SIG-M5 treated with dmso at 0.1 percent for 504 hours (cell line): ENCODE measurements around the gene KNCN.

ENCODE experiments used
- DNase-seq: peaks from one replicate; lab custom pipeline; 2025; ENCODE audit not compliant: unreplicated experiment; lab: John Stamatoyannopoulos, UW

The KNCN gene

GRCh38 chr1:46525253-46525983, 26.0 kb downstream of the KNCN start:
- no peak for DNase-seq

DNA sequence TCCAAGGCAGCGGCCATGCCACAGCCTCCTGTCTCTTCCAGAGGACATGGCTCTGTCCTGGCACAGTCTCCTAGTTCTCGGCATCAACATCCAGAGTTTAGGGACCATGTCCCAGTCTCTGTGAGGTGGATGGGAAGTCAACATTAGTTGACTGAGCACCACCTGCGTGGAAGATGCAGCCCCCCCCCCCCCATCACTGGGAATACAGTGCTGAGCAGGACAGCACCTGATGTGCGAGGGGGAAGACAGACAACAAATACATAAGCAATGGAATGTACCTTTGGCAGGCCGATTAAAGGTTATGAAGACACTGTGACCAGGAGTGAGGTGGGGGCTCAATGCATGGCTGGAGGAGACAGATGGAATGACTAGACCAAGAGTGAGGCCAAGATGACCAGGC, 26.6 kb downstream of the KNCN start:
- DNase-seq, result no peak

DNA sequence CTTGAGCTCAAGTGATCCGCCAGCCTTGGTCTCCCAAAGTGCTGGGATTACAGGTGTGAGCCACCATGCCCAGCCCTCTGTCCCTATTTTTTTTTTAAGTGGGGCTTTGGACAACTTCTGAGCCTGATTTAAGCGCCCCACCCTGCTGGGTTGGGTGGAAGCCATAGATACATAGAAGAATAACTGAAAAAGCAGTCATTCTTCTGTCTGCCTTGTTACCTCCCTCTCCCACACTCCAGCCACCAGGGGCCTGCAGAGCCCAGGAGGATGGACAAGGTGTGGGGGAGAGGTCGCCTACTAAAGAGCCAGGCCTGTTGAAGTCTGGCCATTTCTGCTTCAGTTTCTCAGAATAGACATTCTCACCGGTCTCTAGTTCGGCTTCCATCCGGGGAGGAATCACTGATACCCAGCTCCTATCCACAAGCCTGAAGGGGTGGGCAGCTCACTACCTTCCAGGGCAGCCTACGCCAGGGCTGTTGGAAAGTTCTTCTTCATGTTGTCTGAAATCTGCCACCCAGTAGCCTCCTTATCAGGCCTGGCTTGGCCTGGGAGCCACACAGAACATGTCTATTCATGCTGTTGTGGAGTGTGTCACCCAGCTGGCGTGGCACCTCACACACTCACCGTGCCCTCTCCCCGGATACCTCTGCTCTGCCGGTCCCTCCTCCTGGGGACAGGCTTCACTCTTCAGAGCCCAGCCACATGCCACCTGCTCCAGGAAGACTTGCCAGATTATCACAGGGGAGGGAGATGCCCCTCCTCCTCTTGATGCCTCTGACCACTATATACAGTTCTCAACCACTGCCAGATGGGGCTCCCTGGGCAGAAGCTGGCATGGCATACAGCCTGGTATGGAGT, 27.7 kb downstream of the KNCN start:
- DNase-seq, result no peak

DNA sequence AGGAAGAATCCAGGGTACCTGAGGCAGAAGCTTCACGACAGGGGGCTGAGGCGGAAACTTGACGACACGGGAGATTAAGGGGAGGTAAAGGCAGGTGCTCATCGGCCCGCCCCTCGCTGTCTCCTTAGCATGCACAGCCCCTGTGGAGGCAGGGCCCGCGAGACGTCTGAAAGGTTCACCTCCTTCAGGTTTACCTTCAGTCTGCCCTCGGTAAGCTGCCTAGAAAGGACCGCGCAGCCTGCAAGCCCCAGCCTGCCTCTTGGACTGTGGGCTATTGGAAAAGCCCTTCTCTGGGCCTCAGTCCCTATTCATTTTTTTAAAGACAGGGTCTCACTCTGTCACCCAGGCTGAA, 28.5 kb downstream of the KNCN start:
- no peak for DNase-seq

DNA sequence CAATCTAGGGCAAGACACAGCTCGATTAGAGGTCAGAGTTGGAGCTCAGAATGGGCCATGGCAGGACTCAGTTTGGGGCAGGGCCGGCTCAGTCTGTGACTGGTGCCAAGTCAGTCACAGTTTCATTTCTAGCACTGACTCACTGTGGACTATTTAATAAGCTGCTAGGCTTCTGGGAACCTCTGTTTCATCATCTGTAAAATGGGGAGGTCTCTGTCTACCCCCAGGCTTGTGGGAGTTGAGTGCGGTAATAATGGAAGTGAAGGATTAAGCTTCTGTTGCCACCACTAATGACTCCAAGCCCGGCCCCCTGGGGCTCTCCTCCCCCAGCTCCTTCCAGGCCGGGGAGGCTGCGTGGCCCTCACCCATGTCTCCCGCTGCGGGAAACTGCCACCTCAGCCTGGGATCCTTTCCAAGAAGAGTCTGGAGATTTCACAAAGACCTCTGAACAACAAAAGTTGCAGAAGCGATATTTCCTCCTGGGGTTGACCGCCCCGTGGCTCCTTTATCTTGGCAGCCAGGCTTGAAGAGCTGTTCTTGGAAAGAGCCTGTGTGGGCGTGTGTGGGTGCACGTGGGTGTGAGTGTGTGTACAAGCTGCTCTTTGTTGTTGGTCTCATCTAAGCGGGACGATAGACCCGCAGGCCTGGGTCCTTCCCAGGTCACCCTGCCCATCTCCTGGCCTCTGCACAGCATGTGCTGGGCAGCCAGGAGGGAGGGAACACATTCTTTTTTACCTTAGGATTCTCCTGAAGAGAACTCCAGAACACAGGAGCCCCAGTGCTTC, 29.1 kb downstream of the KNCN start:
- DNase-seq, result peak; percentile 74

DNA sequence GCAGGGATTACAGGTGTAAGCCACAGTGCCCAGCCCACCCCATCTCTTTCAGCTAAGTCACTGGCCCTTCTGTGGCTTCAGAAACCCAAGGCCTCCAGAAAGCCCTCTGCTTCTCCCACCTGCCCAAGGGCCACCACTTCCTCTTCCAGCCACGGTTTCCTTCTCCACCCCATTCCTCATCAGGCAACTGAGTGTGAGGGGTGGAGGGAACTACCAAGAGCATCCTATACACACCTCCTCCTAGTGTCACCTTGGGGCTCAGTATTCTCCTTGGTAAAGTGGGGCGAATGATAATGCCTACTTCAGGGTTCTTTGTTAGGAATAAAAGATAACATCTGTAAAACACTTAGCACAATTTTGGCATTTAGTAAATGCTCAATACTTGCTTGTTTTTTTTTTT, 30.0 kb downstream of the KNCN start:
- peak; percentile 4 for DNase-seq

- no peak for DNase-seq
Measured at GRCh38 chr1:46520063-46520911, 31.2 kb downstream of the KNCN start.

DNA sequence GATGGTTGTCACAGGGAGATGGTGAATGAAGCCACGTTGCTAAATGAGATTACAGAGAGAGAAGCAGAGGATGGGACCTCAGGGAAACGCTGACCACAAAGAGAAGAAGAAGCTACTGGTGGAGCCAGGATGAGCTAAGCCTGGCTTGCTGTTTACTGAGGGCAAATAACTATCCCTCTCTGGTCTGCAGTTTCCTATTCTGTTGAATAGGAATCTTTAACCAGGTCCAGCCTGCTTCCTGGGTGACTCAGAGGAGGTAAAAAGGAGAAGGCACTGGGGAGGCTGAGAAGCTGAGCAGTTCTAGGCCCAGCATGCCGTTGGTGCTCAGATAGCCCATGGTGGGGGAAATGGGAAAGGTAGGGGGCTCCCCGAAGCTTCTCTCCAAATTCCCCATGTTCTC, 32.2 kb downstream of the KNCN start:
- DNase-seq, result no peak

DNA sequence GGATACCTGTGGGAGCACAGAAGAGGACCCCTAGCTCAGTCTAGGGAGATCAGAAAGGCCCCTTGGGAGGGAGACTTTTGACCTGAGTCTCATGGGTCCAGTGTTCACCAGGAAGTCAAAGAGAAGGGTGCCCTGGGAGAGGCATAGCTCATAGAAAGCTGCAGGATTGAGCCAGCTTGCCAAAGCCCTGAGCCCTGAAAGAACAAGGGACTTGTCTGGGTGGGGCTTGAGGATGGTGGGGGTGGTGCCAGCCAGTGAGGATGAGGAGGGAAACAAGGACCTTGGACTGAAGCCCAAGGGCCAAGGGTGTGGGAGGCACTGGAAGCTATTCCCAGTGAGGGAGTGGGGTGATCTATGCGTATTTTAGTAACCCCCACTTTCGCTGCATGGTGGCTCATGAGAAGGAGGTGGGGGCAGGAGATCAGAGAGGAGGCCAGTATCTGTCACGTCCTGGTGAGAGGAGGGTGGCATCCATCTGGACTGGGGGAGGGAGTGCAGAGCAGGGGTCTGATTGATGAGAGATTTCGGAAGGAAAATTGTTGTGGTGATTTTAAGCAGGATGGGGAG, 33.4 kb downstream of the KNCN start:
- DNase-seq, result no peak

- peak; percentile 15 for DNase-seq
Measured at GRCh38 chr1:46517010-46517600, 34.3 kb downstream of the KNCN start.

GRCh38 chr1:46516200-46516950, 35.1 kb downstream of the KNCN start:
- no peak for DNase-seq

DNA sequence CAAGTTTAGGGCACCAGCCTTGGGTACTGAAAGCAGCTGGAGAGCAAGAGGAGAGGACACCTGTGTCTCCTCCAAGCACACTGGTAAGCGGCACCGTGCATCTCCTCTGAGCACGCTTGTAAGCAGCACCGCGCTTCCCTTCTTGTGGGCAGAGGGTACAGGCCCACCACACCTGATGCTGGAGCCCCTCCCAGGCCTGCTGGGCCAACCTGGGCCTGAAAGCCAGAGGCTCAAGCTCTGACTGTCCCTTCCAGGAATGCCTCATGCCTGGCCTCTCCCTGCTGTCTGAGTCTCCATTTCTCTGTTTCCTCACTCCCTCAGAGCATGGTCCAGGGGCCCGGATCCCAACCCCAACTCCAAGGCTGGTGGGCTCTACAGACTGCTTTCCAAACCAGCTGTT, 35.9 kb downstream of the KNCN start:
- DNase-seq, result no peak

- DNase-seq, result no peak
Measured at GRCh38 chr1:46513536-46513935, 37.9 kb downstream of the KNCN start.

DNA sequence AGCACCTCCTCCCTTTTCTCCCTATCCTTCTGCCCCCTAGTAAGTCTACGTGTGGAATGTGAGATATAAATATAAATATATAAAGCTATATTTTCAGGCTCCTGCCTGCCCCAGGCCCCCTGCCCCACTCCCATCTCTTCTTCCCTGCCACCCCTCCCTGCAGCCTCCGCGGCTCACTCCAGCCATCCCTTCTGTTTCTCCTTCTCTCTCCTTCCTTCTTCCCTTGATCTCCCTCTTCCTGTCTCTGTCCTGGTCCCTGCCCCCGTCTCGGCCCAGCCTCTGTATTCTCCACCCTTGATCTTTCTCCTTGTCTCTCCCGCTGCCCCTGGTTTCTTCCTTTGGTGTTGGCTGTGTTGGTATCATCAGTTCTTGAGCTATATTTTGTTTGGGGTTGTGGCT, 38.7 kb downstream of the KNCN start:
- DNase-seq, result no peak

DNA sequence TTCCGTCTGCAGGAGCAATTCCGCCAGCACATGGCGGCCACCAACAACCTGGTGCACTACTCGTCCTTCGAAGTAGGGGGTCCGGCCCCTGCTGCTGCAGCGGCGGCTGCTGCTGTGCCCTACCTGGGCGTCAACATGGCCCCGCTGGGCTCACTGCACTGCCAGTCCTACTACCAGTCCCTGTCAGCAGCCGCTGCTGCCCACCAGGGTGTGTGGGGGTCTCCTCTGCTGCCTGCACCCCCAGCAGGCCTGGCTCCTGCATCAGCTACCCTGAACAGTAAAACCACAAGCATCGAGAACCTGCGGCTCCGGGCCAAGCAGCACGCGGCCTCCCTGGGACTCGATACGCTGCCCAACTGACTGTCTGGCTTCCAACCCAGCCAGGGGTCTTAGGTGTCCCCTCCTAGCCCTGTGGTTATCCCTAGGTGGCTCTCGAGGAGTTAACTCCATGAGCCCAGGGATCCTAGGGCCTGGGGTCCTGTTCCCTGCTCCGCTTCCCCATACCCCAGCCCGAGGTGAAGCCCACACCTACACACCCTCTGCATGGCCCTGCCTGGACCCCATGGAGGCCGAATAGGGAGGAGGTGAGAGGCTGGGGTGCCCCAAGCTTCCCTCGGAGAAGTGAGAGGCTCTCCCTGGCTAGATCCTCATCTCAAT, 39.2 kb downstream of the KNCN start:
- DNase-seq, result no peak

- DNase-seq, result no peak
Measured at GRCh38 chr1:46510998-46511365, 40.5 kb downstream of the KNCN start.

GRCh38 chr1:46510341-46510997, 41.0 kb downstream of the KNCN start:
- no peak for DNase-seq

DNA sequence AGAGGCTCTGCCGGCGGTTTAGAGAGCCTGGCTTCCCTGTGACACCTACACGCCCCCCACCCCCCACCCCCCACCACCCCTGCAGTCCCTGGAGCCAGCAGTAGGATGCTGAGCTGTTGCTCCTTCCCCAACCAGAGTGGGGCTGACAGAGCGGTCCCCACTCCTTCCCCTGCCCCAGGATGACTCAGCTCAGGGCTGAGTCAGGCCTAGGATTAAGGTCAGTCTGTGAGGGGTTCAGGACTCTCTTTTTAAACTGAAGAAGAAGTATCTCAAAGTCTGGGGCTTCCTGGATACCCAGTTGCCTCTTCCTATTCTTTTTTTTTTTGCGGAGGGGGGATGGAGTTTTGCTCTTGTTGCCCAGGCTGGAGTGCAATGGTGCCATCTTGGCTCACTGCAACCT, 42.7 kb downstream of the KNCN start:
- no peak for DNase-seq
